ENCODE data around the gene FANCE. TPM values are rescaled to one million over a fixed set of nuclear protein-coding genes. Genes with fewer than 3 reads are reported as not detected.

FANCE gene
- total RNA-seq, 1 experiment from 2014 or later: 6.9 TPM

DNA sequence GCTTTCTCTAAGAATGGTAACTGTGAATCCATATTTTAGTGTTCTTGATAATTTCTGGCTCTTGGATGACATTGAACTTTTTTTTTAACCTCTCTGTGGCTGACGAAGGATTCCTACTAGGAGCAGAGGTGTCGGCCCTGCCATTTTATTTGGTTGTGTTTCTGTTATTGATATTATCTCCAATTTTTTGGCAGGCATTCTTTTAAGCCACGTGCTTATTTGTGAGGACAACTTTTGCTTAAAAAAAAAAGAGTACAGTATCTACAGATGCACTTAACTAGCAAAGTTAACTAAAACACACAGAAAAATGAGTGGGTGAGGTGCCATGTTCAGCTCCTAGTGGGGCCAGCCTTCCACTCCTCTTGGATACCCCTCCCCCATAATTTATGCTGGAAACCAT lies 1.1 kb downstream of the FANCE start:
- Histone ChIP-seq H4K20me1 (ENCODE audit: insufficient read depth) (no peaks in the 10 kb centered on the region), H2AFZ (peak overlapping the region; percentile 83; the same call in 1 of the 2 replicates), H3K9me3 (ENCODE audit: insufficient read depth, low read depth) (no peaks in the 10 kb centered on the region), H3K4me3 (peak overlapping the region; percentile 65), H3K79me2 (ENCODE audit: low read depth) (0 out of 2 replicates have a peak, but pooled peaks cover 9% of the 10 kb centered on the region), H3K27ac (no peak overlapping the region), H3K27me3 (ENCODE audit: insufficient read depth, low read depth) (no peaks in the 10 kb centered on the region), H3K4me2 (peak overlapping the region; percentile 95), H3K4me1 (replicated peaks; ENCODE audit: insufficient read depth) (peaks cover 21% of the 10 kb centered on the region), H3F3A (ENCODE audit: insufficient read depth, low read depth) (peaks cover 6% of the 10 kb centered on the region; the same call in 1 of the 2 replicates), H3K9me2 (ENCODE audit: insufficient read depth) (no peaks in the 10 kb centered on the region), H3K36me3 (ENCODE audit: low read depth) (no peaks in the 10 kb centered on the region)
- TF ChIP-seq, protein P1, sequence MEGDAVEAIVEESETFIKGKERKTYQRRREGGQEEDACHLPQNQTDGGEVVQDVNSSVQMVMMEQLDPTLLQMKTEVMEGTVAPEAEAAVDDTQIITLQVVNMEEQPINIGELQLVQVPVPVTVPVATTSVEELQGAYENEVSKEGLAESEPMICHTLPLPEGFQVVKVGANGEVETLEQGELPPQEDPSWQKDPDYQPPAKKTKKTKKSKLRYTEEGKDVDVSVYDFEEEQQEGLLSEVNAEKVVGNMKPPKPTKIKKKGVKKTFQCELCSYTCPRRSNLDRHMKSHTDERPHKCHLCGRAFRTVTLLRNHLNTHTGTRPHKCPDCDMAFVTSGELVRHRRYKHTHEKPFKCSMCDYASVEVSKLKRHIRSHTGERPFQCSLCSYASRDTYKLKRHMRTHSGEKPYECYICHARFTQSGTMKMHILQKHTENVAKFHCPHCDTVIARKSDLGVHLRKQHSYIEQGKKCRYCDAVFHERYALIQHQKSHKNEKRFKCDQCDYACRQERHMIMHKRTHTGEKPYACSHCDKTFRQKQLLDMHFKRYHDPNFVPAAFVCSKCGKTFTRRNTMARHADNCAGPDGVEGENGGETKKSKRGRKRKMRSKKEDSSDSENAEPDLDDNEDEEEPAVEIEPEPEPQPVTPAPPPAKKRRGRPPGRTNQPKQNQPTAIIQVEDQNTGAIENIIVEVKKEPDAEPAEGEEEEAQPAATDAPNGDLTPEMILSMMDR (conservative IDR thresholded peaks at IDR 0.05): no peak
- no peak for TF ChIP-seq EZH2 (IDR thresholded peaks at IDR 0.05; ENCODE audit: low read depth)
- intact Hi-C loops (cut with micrococcal nuclease; ENCODE audit: unreplicated experiment): loop anchor here (5.0 kb wide), 1 partner anchor 61 kb away; no protein-coding TSS in a partner anchor
- BruUV-seq (replicated peaks): TSS peak; percentile 62
- ChIA-PET CTCF (interaction anchor here (1.3 kb wide), 1 partner anchor 111 kb away, joined by 6 read pairs; the partner anchor contains the start of gene PPARD), POLR2A (ENCODE audit: unreplicated experiment) (interaction anchor here (0.6 to 0.7 kb wide), 2 partner anchors 11 to 18 kb away, joined by 4 to 7 read pairs; no protein-coding TSS in a partner anchor)
- DNase-seq: no peak

DNA sequence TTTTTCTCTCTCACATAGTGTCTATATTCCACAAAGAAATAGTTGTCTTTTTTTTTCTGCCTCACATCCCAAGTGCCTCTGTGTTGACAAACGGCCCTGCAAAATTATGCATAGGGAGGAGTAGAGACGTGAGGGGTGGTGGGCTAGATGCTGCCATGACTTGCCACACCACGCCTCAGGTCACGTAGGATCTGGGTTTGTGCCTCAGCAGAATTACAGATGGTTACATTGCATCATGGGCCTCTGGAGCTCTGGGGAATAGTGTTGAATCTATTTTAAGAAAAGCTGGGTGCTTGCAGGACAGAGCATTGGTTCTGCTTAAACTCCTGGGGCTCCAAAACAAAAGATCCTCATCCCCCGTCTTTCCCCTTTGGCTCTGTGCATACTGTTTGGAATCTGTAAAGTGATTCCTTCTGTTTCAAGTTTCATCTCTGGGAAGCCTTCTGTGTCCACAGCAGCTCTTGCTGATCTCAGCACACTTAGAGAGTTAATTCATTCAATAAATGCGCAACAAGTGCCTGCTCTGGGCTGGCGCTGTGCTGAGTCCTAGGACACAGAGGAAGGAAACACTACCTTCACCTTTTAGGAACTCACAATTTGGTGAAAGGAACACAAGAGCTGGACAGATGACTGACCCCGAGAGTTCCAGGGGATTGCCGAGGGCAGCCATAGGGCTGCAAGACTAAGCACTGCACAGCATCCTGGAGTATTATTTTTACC lies 2.4 kb downstream of the FANCE start:
- DNase-seq: no peak
- intact Hi-C loops (cut with micrococcal nuclease; ENCODE audit: unreplicated experiment): loop anchor here (5.0 kb wide), 1 partner anchor 62 kb away; no protein-coding TSS in a partner anchor
- POLR2A ChIA-PET (ENCODE audit: unreplicated experiment): no interaction called here

DNA sequence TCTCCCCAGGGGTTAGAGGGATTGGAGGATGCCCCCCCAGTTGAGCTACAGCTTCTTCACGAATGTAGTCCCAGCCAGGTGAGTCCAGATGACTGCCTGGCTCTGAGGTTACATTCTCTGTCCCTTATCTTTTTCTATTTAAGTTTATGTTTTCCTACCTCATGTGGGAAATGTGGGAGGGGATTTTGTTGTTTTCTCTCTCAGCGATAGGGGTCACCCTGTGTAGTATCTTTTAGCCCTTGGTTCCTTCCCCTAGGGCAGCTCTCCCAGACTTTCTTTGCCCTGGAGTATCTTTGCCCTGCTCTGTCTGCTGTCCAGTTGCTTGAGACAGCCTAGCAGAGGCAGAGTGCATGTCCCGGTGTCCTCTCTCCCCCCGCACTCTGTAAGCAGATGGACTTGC lies 5.8 kb downstream of the FANCE start:
- H3F3A ChIP-seq (ENCODE audit: insufficient read depth, low read depth): peaks cover 16% of the 10 kb centered on the region
- 0 out of 2 replicates have a peak, but pooled peaks cover 6% of the 10 kb centered on the region for H3K79me2 ChIP-seq (ENCODE audit: low read depth)
- no peaks in the 10 kb centered on the region for H3K9me3 ChIP-seq (ENCODE audit: insufficient read depth, low read depth)
- intact Hi-C loops (cut with micrococcal nuclease; ENCODE audit: unreplicated experiment): no loop called here
- TF ChIP-seq, protein P1 (conservative IDR thresholded peaks at IDR 0.05): no peak
- TF ChIP-seq EZH2 (IDR thresholded peaks at IDR 0.05; ENCODE audit: low read depth): no peak
- POLR2A ChIA-PET (ENCODE audit: unreplicated experiment): interaction anchor here (0.6 to 0.7 kb wide), 2 partner anchors 33 to 256 kb away, joined by 5 to 29 read pairs; no protein-coding TSS in a partner anchor
- DNase-seq: no peak
- no peaks in the 10 kb centered on the region for H3K9me2 ChIP-seq (ENCODE audit: insufficient read depth)
- no peaks in the 10 kb centered on the region for H4K20me1 ChIP-seq (ENCODE audit: insufficient read depth)
- no peak overlapping the region for H2AFZ ChIP-seq
- H3K36me3 ChIP-seq (ENCODE audit: low read depth): no peaks in the 10 kb centered on the region
- H3K27ac ChIP-seq: no peak overlapping the region
- no peak overlapping the region for H3K4me2 ChIP-seq
- CTCF ChIA-PET: no interaction called here
- H3K27me3 ChIP-seq (ENCODE audit: insufficient read depth, low read depth): no peaks in the 10 kb centered on the region
- H3K4me1 ChIP-seq (replicated peaks; ENCODE audit: insufficient read depth): peaks cover 29% of the 10 kb centered on the region
- no peak overlapping the region for H3K4me3 ChIP-seq
- BruUV-seq (replicated peaks): no TSS peak

More for the DNA sequence above, 2.4 kb downstream of the FANCE start:
- H4K20me1 ChIP-seq (ENCODE audit: insufficient read depth): no peaks in the 10 kb centered on the region
- H3F3A ChIP-seq (ENCODE audit: insufficient read depth, low read depth): peaks cover 6% of the 10 kb centered on the region; the same call in 1 of the 2 replicates
- no peaks in the 10 kb centered on the region for H3K9me3 ChIP-seq (ENCODE audit: insufficient read depth, low read depth)
- H3K4me1 ChIP-seq (replicated peaks; ENCODE audit: insufficient read depth): peaks cover 21% of the 10 kb centered on the region
- no peak overlapping the region for H2AFZ ChIP-seq
- H3K27ac ChIP-seq: no peak overlapping the region
- H3K4me3 ChIP-seq: no peak overlapping the region
- 0 out of 2 replicates have a peak overlapping the region, but pooled peaks have one; percentile 95 for H3K4me2 ChIP-seq
- no TSS peak for BruUV-seq (replicated peaks)
- H3K9me2 ChIP-seq (ENCODE audit: insufficient read depth): no peaks in the 10 kb centered on the region
- no peaks in the 10 kb centered on the region for H3K36me3 ChIP-seq (ENCODE audit: low read depth)
- TF ChIP-seq EZH2 (IDR thresholded peaks at IDR 0.05; ENCODE audit: low read depth): no peak
- TF ChIP-seq, protein P1 (conservative IDR thresholded peaks at IDR 0.05): no peak
- no peaks in the 10 kb centered on the region for H3K27me3 ChIP-seq (ENCODE audit: insufficient read depth, low read depth)
- H3K79me2 ChIP-seq (ENCODE audit: low read depth): 0 out of 2 replicates have a peak, but pooled peaks cover 9% of the 10 kb centered on the region
- CTCF ChIA-PET: interaction anchor here (0.6 kb wide), 1 partner anchor 136 kb away, joined by 3 read pairs; no protein-coding TSS in a partner anchor
